SHP77 treated with DMSO at 0.1 percent for 48 hours (cell line): ENCODE results near the gene JPT1.

ENCODE experiments used
- DNase-seq: peaks from one replicate; lab custom pipeline; 2025; lab: John Stamatoyannopoulos, UW

Gene JPT1

GRCh38 chr17:75105126-75106080, 48.9 kb downstream of the JPT1 start:
- DNase-seq, result peak; percentile 70

DNA sequence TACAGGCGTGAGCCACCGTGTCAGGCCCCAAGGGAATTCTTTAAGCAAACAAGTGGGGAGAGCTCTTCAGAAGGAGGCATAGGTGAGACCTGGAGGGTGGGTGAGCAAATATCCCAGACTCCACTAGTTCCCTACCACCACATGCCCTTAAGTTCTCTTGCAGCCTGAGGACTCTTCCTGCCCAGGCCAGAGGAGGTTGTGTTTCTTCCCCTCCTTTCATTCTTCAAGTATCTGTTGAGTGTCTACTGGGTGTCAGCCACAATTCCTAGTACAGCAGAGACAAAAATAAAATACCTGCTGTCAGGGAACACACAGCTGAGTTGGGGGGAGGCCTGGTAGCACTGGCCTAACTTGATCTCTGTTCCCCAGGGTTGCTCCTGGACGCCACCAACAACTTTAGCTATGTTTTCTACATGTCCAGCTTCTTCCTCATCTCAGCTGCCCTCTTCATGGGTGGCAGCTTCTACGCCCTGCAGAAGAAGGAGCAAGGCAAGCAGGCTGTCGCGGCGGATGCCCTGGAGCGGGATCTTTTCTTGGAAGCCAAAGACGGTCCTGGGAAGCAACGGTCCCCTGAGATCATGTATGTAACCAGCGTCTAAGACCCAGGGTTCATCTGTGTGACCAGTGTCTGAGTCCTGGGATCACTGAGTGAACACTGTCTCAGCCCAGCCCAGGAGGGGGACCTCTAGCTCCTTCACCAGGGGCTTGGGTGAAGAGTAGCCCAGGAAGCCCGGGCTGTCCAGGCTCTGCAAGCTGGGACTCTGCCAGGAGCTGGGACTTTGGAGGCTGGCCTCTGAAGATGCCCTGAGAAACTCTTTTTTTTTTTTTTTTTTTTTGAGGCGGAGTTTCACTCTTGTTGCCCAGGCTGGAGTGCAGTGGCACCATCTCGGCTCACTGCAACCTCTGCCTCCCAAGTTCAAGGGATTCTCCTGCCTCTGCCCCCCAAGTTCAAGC, 50.4 kb downstream of the JPT1 start:
- DNase-seq, result no peak

GRCh38 chr17:75102385-75102821, 51.9 kb downstream of the JPT1 start:
- no peak for DNase-seq

DNA sequence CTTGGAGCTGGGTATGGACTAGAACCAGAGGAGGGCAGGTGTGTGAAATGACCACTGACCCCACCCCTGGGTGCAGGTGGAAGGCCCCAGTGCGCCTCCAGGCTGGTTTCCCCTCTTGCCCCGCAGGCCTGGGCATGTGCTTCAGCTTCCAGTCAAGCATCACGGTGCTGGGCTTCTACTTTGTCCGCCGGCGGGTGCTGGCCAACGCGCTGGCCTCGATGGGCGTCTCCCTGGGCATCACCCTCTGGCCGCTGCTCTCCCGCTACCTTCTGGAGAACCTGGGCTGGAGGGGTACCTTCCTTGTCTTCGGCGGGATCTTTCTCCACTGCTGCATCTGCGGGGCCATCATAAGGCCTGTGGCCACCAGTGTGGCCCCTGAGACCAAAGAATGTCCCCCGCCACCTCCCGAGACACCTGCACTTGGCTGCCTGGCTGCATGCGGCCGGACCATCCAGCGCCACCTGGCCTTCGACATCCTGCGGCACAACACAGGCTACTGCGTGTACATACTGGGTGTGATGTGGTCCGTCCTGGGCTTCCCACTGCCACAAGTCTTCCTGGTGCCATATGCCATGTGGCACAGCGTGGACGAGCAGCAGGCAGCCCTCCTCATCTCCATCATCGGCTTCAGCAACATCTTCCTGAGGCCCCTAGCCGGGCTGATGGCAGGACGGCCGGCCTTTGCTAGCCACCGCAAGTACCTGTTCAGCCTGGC, 54.3 kb downstream of the JPT1 start:
- no peak for DNase-seq

DNA sequence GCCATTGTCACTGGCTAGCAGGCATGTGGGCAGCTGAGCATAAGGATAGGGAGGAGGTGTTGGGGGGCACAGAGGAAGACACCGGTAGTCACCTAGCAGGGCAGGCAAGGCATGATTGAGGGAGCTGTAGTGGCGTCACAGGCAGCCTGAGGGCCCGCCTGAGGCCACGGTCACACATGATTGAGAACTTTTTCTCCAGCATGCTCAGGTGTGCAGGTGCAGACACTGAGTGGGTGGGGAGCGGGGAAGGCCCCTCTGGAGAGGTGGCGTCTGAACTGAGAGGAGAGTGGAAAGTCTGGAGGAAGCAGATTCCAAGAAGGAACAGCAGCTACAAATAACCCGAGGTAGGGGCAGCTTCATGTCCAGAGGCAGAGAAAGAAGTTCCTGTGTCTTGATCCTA, 55.5 kb downstream of the JPT1 start:
- DNase-seq, result no peak

GRCh38 chr17:75097865-75098264, 56.4 kb downstream of the JPT1 start:
- peak; percentile 13 for DNase-seq

GRCh38 chr17:75096082-75096625, 58.2 kb downstream of the JPT1 start:
- no peak for DNase-seq

DNA sequence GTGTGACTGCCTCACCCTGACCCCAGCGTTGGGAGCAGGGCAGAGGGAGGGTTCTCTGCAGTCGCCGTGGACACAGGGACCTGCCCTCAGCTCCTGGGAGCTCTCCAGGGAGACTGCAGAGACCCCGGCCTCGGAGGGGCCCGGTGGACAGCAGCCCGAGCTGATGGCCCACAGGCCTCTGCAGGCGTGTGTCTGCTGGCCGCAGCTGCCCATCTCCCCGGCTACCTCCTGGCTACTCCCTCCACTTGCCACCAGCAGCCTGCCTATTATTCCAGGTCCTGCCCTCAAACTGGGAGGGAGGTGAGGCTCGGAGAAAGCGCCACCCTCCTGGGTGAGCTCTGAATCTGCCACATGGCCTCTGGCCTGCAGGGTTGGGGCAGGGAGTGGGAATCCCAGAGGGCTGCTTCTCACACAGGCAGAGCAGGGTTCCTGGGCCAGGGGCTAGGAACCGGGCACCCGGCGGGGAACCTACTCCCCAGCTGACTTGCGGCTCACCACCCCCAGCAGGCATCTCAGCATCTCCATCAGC, 59.4 kb downstream of the JPT1 start:
- DNase-seq, result no peak

DNA sequence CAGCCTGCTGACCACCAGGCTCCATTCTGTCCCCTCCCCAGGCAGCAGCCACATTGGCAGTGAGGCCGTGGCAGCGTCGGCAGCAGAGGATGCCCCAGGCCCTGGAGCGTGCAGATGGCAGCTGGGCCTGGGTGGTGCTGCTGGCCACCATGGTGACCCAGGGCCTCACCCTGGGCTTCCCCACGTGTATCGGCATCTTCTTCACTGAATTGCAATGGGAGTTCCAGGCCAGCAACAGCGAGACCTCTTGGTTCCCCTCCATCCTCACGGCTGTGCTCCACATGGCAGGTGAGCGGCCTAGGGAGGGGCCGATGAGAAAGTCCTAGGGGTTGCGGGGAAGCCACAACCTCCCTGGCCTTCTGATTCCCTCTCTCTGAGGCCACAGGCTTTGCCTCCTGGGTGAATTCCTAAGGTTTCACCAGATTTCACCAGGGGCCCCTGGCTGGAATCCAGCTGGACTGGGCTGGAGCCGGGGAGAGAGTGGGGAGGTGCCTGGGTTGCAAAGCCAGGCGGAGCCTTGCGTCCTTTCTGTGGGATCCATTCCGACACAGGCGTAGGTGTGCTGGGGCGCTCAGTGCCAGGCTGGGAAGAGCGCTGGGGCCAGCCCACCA, 60.7 kb downstream of the JPT1 start:
- DNase-seq, result no peak

- DNase-seq, result no peak
Observed at GRCh38 chr17:75091855-75092327, 62.4 kb downstream of the JPT1 start.

- DNase-seq, result no peak
Observed at GRCh38 chr17:75090871-75091854, 63.1 kb downstream of the JPT1 start.

DNA sequence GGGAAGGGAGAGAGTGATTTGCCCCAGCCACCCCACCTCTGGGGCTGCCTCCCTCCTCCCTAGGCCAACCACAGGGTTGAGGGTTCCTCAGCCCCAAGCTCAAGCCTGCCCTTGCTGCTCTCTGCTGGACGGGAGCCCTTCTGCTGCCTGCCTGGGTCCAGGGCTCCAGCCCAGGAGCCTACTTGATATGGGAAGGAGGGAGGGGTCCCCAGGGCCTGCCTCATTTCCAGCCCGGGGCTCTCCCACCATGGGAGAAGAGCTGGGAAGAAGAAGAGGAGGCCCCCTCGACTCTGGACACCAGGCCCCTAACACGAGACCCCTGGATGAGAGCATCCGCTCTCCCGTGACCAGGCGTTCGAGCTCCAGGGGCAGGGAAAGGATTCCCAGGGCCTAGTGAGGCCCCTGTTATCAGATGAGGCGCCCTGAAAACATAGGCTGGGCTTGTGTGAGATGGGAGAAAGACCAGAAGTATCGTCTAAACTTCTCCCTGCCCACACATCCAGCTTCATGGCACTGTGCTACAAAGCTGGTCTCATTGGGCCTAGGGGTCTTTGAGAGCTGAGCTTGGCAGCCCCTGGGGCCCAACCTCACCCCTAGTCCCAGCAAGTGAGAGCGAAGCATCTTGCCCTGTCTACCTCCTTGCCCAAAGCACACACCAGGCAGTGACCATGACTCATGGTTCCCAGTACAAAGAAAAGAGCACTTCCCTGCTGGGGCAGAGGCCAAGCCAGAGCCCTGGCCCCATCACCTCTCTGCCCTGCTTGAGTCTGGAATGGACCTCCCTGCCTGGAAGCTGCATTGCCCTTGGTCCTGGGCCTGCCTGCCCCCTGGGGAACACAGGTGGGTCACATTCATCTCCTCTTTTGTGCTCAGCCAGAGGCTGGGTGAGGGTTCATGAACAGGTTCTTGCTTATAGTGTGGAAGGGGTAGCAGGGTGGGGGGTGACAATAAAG, 65.6 kb downstream of the JPT1 start:
- no peak for DNase-seq

DNA sequence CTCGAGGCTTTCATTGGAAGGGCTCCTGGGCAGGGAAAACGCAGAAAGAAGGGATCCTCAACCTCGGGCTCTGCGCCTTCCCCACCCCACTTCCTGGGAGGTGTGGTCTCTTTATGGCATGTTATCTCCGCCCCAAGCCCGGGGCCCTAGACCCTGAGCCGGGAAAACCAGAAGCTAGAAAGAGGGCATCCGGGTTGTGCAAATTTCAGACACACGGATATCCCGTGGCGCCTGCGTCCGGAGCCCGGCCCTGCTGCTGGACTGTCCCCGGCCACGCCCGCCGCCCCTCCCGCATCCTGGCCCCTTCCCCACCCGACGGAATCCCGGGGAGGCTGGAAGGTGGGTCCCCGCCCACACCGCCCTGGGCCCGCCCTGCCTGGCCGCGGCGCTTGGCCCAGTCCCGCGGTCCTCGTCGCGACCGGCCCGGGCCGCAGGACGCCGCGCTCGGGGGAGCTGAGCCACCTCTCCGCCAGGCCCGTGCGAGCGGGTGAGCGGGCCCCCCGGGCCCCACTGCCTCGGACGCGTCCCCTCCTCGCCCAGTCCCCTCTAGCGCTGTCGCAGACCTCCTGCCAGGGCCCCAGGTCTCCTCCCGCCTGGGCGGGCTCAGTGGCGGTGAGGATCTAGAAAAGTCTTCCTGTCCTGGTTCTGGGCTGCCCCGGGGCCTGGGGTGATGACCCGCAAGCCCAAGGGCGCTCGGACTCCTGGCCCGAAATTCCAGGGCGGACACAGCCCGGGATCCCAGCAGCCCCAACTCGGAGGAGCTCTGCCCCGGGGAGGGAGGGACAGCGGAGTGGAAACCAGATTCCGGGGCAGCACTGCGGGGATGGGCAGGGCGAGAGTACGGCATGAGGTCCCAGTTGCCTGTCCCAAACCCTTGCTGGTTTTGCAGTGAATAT, 66.5 kb downstream of the JPT1 start, which contains the start of gene SLC16A5:
TSS of gene SLC16A5 (plus strand) at position 397 of the 896 bp plus-strand sequence. CDS start 5,683 bp downstream, outside the sequence.
- no peak for DNase-seq

GRCh38 chr17:75087182-75087557, 67.1 kb downstream of the JPT1 start:
- no peak for DNase-seq

DNA sequence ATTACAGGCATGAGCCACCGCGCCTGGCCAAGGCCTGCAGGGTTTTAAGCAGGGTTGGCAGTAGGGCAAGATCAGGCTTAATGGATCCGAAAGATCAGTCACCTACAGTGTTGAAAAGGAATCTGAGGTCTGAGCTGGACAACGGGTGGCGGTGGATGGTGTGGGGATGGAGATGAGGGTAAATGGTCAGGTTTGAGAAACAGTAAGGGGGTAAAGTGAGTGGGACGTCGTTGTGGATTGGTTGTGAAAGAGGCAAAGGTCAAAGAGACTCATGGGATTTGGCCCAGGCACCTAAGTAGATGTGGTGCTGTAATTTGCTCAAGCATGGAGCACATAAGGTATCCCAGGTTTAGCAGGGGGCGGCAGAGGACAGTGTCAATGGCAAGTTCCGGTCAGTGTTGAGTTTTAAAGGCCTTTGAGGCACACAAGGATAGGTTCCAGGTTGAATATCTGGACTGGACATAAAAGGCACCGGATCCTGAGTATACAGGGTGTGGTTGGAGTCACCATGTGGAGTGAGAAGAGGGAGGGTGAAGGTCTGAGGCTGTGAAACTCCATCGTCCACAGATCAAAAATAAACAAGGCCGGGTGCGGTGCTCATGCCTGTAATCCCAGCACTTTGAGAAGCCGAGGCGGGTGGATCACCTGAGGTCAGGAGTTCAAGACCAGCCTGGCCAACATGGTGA, 67.7 kb downstream of the JPT1 start:
- DNase-seq, result no peak
